ENCODE results near the gene TRIM24. TPM values are rescaled to one million over a fixed set of nuclear protein-coding genes. Genes with fewer than 3 reads are reported as not detected.

The TRIM24 gene
- total and polyA plus RNA-seq, 2 experiments from 2014 or later: 47.8 to 63.1 TPM

DNA sequence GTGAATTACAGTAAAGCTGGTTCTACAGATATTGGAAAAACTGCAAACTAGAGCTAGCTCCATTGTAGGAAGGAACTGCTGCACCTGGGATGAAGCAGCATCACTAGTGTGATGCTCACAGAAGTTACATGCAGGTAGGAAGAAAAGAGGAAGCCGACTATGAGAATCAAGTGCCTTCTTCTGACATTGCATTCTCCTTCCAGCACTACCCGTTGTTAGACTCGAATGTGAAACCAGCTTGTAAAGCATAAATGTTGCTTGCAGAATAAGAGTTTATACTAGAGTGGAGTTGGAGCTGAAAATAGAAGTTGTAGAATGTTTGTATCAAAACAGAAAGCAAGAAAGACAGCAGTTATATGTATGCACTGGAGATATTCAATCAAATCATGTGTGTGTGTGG is 49.9 kb downstream of the TRIM24 start:
- H3K9me3 ChIP-seq (ENCODE audit: low read depth): no peaks in the 10 kb centered on the region
- H2AFZ ChIP-seq: no peak overlapping the region
- no peak overlapping the region for H3K27ac ChIP-seq
- no peak overlapping the region for H3K4me3 ChIP-seq
- no peak for DNase-seq (ENCODE audit: low spot score)
- peaks cover 99% of the 10 kb centered on the region for H3K79me2 ChIP-seq
- H3K36me3 ChIP-seq (replicated peaks; ENCODE audit: insufficient read depth, low read depth): peaks cover 8% of the 10 kb centered on the region
- no peak overlapping the region for H3K4me2 ChIP-seq
- no peaks in the 10 kb centered on the region for H3K27me3 ChIP-seq
- no peaks in the 10 kb centered on the region for H3K9me2 ChIP-seq (replicated peaks; ENCODE audit: insufficient read depth)
- H4K20me1 ChIP-seq (ENCODE audit: insufficient read depth, poor library complexity, severe bottlenecking): peaks cover 12% of the 10 kb centered on the region
- 97% methylated on average over 3 of the region's 3 CpGs for WGBS (ENCODE audit: low lambda C conversion rate, missing lambda C conversion rate)
- H3K4me1 ChIP-seq (ENCODE audit: insufficient read depth): peaks cover 7% of the 10 kb centered on the region
- no peak for TF ChIP-seq EZH2phosphoT487 (IDR thresholded peaks at IDR 0.05; ENCODE audit: low read depth, severe bottlenecking, unreplicated experiment)
- no peak for TF ChIP-seq EZH2 (IDR thresholded peaks at IDR 0.05; ENCODE audit: borderline replicate concordance)
- no peak for TF ChIP-seq CTCF (IDR thresholded peaks at IDR 0.05; ENCODE audit: poor library complexity)

DNA sequence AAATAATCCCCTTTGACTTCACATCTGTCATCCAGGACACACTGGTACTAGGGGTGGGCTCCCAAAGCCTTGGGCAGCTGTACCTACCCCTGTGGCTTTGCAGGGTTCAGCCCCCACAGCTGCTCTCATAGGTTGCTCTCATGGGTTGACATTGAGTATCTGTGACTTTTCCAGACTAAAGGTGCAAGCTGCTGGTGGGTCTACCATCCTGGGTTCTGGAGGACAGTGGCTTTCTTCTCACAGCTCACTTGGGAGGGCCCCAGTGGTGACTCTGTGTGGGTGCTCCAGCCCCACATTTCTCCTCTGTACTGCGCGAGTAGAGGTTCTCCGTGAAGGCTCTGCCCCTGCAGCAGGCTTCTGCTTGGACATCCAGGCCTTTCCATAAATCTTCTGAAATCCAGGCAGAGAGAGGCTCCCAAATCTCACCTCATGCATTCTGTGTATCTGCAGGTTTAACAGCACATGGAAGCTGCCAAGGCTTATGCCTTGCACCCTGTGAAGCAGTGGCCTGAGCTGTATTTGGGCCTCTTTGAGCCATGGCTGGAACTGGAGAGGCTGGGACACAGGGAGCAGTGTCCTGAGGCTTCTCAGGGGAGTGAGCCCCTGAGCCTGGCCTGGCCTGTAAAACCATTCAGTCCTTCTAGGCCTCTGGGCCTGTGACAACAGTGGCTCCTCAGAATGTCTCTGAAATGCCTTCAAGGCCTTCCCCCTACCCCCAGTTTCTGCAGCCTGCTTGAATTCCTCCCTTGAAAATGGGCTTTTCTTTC is 52.2 kb downstream of the TRIM24 start:
- no peak overlapping the region for H2AFZ ChIP-seq
- no peaks in the 10 kb centered on the region for H3K9me3 ChIP-seq (ENCODE audit: low read depth)
- 98% methylated on average over 3 of the region's 3 CpGs for WGBS (ENCODE audit: low lambda C conversion rate, missing lambda C conversion rate)
- H3K27ac ChIP-seq: no peak overlapping the region
- no peaks in the 10 kb centered on the region for H3K27me3 ChIP-seq
- peaks cover 99% of the 10 kb centered on the region for H3K79me2 ChIP-seq
- H3K4me3 ChIP-seq: no peak overlapping the region
- no peaks in the 10 kb centered on the region for H3K9me2 ChIP-seq (replicated peaks; ENCODE audit: insufficient read depth)
- H3K36me3 ChIP-seq (replicated peaks; ENCODE audit: insufficient read depth, low read depth): peaks cover 8% of the 10 kb centered on the region
- peaks cover 7% of the 10 kb centered on the region for H3K4me1 ChIP-seq (ENCODE audit: insufficient read depth)
- no peak overlapping the region for H3K4me2 ChIP-seq
- TF ChIP-seq EZH2 (IDR thresholded peaks at IDR 0.05; ENCODE audit: borderline replicate concordance) (no peak), EZH2phosphoT487 (IDR thresholded peaks at IDR 0.05; ENCODE audit: low read depth, severe bottlenecking, unreplicated experiment) (no peak), CTCF (IDR thresholded peaks at IDR 0.05; ENCODE audit: poor library complexity) (no peak)
- no peak for DNase-seq (ENCODE audit: low spot score)
- peaks cover 5% of the 10 kb centered on the region for H4K20me1 ChIP-seq (ENCODE audit: insufficient read depth, poor library complexity, severe bottlenecking)

- TF ChIP-seq CTCF (IDR thresholded peaks at IDR 0.05; ENCODE audit: poor library complexity): no peak
- TF ChIP-seq EZH2phosphoT487 (IDR thresholded peaks at IDR 0.05; ENCODE audit: low read depth, severe bottlenecking, unreplicated experiment): no peak
- no peak for TF ChIP-seq EZH2 (IDR thresholded peaks at IDR 0.05; ENCODE audit: borderline replicate concordance)
Observed at GRCh38 chr7:138512885-138513284, 52.8 kb downstream of the TRIM24 start.

More at GRCh38 chr7:138512885-138513284, 52.8 kb downstream of the TRIM24 start:
- Histone ChIP-seq H3K27me3 (no peaks in the 10 kb centered on the region), H3K27ac (peak overlapping the region; percentile 34), H4K20me1 (ENCODE audit: insufficient read depth, poor library complexity, severe bottlenecking) (peaks cover 2% of the 10 kb centered on the region), H3K9me3 (ENCODE audit: low read depth) (no peaks in the 10 kb centered on the region), H2AFZ (no peak overlapping the region), H3K9me2 (replicated peaks; ENCODE audit: insufficient read depth) (no peaks in the 10 kb centered on the region), H3K4me2 (no peak overlapping the region), H3K36me3 (replicated peaks; ENCODE audit: insufficient read depth, low read depth) (peaks cover 8% of the 10 kb centered on the region), H3K79me2 (peaks cover 99% of the 10 kb centered on the region), H3K4me3 (no peak overlapping the region), H3K4me1 (ENCODE audit: insufficient read depth) (peaks cover 7% of the 10 kb centered on the region)
- WGBS (ENCODE audit: low lambda C conversion rate, missing lambda C conversion rate): 87% methylated on average over 1 of the region's 1 CpG
- no peak for DNase-seq (ENCODE audit: low spot score)

Data from hepatocyte (in vitro differentiated cells).